AG10803 (cell line): ENCODE data around the gene COX19.

Experiments
- DNase-seq: peaks from one replicate; pipeline ENCODE4 v3.0.0; 2010; ENCODE audit warnings: low read depth
- H3K4me3 ChIP-seq: 2 replicates; pipeline ENCODE4 v1.5.1; 2011; ENCODE audit warnings: mild to moderate bottlenecking, low read length, control low read depth
- CTCF ChIP-seq: conservative IDR thresholded peaks from 2 replicates; pipeline ENCODE4 v1.5.1; 2011; ENCODE audit warnings: mild to moderate bottlenecking, low read length, control low read depth, inconsistent platforms

The COX19 gene

DNA sequence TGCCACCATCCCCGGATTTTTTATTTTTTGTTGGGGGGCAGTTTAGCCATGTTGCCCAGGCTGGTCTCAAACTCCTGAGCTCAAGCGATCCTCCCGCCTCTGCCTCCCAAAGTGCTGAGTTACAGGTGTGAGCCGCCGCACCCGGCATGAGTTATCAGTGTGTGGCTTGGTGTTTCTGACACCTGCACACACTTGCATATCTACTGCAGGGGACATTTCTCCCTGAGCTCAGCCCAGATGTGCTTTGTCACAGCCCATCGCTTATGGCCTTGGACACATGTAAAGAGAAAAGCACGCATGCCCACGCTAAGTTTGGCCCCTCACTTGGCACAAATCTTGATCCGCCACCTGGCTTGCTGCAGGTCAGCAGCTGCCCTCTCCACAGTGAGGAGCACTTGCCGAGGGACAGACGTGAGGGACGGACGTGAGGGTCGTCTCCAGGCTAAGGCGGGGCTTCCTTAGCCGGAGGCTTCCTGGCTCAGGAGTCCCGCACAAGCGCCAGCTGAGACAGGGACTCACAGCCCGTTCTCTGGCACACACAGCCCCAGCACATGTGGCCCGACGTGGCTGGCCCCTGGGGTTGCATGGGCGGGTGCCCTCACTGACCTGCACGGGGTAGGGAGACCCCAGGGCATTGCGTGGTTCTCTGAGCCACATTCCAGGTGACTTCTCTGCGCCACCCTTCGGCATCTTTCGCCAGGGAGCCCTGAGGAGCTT, 19.4 kb upstream of the COX19 start:
- TF ChIP-seq CTCF: no peak
- no peak overlapping the region for H3K4me3 ChIP-seq
- DNase-seq: no peak

GRCh38 chr7:992709-993607, 17.6 kb upstream of the COX19 start:
- no peak overlapping the region for H3K4me3 ChIP-seq
- TF ChIP-seq CTCF: peak; percentile 98
- DNase-seq: peak; percentile 95

DNA sequence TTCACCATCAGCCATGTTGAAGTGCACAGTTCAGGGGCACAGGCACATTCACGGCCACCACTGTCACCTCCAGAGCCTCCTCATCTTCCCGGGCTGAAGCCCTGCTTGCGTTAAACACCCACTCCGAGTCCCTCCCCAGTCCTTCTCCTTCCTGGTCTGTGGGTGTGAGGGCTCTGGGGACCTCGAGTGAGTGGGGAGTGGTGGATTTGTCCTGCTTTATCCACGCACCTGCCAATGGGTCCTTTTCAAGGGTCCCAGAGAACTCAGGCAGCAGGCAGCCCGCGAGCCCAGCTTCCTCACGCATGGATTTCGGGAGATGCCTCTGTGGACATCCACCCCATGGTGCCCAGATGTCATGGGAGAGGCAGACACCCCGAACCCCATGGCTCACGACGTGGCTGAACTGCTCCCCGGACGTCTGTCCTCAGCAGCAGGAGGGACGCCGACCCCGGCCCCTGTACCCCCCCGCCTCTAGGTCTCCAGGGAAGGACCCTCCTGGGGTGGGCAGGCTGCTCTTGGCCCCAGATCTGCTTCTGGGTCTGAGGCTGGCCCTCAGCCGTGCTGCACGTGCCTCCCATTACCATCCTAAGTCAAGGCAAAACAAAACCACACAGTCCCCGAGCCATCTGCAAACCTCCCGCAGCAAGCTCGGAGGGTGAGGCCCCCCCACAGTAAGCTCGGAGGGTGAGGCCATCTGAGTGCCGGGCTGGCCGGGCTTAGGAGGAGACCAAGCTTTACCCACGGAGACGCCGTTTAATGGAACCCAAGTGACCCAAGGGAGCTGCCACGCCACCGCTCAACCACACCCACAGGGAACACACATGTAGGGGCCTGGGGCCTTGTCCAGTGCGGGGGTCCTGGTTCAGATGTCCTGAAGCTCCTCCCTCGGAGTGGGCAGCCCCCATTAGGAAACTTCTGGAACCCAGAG, 16.6 kb upstream of the COX19 start:
- no peak for DNase-seq
- H3K4me3 ChIP-seq: no peak overlapping the region
- TF ChIP-seq CTCF: no peak

DNA sequence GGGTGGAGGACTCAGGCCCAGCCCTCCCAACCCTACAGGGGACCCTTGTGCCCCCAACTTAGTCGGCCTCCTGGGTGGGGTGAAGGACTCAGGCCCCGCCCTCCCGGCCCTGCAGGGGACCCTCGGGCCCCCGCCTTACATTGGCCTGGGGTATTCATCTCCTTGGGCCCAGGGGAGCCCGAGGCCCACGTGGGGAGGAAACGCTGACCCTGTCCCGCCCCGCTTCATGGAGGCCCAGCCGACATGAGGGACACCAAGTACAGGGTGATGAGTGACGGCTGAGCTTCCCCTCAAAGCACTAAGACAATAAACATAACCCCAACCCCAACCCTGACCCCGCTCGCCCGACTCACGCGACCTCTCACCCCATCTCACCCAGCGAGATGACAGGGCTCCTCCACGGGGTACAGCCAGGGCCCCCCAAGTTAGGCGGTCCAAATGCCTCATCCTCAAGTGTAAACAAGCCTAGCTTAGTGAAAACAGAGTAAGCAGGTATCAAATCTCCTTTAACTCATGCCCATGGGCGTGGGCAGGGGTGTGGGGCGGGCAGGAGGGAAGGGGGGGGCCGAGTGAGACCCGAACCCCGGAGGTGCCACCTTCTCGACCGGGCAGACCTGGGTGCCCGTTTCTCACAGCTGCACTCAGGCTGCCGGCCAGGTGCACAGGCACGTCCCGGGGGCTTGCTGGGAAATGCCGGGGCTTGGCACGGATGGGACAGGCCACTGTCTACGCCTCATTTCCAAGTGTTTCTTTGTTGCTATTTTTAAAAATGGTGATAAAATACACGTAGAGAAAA, 15.8 kb upstream of the COX19 start:
- no peak for TF ChIP-seq CTCF
- DNase-seq: no peak
- H3K4me3 ChIP-seq: no peak overlapping the region

DNA sequence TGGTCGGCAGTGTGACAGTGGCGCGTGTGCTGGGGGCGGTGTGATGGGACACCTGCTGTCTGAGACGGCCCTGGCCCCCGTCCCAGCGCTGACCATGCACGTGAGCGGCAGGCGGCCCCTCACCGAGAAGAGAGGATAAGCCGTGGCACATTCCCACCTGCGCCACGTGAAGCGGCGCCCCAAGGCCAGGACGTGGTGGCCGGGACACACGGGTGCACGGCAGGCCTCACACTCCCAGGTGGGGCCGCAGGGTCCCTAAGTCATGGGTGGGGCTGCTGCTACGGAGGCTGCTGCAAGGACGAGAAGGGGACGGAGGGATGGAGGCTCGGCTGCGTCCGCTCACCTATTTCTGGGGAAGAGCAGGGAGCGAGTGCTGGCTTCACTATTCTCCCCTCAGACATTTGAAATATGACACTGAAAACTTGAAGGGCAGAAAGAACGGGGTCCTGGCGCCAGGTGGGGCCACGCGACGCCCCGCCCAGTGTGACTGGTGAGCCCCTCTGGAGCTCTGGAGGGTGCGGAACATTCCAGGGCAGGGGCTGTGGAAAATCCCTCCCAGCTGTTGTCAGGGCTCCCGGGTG, 15.1 kb upstream of the COX19 start:
- no peak for TF ChIP-seq CTCF
- no peak overlapping the region for H3K4me3 ChIP-seq
- DNase-seq: no peak

DNA sequence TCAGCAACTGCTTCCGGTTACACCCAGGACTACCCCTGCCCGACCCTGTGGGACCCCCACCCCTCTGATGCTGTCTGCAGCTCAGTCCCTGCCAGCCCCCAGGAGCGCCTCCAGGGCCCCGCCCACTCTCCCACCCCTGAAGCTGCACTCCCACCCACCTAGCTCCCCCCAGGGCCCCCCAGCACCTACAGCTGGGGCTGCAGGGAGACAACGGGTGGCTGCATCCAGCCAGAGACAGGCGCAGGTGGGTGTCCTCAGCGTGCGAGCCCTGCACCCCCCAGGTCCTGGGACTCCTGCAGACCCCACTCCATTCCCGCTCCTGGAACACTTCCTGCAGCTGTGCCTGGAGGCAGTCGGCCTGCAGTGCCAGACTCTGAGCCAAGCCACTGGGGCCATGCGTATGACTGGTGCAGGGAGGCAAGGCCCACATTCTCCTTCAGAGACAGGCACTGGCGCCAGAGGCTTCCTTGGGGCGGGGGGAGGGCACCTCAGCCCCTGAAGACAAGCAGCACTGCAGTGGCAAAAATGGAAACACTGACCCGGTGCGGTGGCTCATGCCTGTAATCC, 13.7 kb upstream of the COX19 start:
- no peak overlapping the region for H3K4me3 ChIP-seq
- no peak for TF ChIP-seq CTCF
- no peak for DNase-seq
